ENCODE results near the gene HIVEP3.

HIVEP3 gene

DNA sequence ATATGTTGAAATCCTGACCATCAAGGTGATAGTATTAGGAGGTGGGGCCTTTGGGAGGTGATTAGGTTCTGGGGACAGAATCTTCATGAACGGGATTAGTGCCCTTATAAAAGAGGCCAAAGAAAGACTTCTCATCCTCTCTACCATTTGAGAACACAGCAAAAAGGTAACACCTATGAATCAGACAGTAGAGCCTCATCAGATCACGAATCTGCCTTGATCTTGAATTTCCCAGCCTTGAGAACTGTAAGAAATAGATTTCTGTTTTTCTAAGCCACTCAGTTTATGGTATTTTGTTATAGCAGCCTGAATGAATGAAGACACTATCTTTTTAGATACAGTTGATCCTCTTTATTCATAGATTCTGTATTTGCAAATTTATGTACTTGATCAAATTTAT is 227.3 kb downstream of the HIVEP3 start (continued):
- TF ChIP-seq, protein P1, sequence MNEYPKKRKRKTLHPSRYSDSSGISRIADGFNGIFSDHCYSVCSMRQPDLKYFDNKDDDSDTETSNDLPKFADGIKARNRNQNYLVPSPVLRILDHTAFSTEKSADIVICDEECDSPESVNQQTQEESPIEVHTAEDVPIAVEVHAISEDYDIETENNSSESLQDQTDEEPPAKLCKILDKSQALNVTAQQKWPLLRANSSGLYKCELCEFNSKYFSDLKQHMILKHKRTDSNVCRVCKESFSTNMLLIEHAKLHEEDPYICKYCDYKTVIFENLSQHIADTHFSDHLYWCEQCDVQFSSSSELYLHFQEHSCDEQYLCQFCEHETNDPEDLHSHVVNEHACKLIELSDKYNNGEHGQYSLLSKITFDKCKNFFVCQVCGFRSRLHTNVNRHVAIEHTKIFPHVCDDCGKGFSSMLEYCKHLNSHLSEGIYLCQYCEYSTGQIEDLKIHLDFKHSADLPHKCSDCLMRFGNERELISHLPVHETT (tag by site-specific recombination; IDR thresholded peaks at IDR 0.05), result no peak
- TF ChIP-seq ZFP37 (tag by site-specific recombination; IDR thresholded peaks at IDR 0.05), result no peak
- TF ChIP-seq, protein P2, sequence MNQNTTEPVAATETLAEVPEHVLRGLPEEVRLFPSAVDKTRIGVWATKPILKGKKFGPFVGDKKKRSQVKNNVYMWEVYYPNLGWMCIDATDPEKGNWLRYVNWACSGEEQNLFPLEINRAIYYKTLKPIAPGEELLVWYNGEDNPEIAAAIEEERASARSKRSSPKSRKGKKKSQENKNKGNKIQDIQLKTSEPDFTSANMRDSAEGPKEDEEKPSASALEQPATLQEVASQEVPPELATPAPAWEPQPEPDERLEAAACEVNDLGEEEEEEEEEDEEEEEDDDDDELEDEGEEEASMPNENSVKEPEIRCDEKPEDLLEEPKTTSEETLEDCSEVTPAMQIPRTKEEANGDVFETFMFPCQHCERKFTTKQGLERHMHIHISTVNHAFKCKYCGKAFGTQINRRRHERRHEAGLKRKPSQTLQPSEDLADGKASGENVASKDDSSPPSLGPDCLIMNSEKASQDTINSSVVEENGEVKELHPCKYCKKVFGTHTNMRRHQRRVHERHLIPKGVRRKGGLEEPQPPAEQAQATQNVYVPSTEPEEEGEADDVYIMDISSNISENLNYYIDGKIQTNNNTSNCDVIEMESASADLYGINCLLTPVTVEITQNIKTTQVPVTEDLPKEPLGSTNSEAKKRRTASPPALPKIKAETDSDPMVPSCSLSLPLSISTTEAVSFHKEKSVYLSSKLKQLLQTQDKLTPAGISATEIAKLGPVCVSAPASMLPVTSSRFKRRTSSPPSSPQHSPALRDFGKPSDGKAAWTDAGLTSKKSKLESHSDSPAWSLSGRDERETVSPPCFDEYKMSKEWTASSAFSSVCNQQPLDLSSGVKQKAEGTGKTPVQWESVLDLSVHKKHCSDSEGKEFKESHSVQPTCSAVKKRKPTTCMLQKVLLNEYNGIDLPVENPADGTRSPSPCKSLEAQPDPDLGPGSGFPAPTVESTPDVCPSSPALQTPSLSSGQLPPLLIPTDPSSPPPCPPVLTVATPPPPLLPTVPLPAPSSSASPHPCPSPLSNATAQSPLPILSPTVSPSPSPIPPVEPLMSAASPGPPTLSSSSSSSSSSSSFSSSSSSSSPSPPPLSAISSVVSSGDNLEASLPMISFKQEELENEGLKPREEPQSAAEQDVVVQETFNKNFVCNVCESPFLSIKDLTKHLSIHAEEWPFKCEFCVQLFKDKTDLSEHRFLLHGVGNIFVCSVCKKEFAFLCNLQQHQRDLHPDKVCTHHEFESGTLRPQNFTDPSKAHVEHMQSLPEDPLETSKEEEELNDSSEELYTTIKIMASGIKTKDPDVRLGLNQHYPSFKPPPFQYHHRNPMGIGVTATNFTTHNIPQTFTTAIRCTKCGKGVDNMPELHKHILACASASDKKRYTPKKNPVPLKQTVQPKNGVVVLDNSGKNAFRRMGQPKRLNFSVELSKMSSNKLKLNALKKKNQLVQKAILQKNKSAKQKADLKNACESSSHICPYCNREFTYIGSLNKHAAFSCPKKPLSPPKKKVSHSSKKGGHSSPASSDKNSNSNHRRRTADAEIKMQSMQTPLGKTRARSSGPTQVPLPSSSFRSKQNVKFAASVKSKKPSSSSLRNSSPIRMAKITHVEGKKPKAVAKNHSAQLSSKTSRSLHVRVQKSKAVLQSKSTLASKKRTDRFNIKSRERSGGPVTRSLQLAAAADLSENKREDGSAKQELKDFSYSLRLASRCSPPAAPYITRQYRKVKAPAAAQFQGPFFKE (tag by site-specific recombination; IDR thresholded peaks at IDR 0.05; ENCODE audit: borderline replicate concordance), result no peak

DNA sequence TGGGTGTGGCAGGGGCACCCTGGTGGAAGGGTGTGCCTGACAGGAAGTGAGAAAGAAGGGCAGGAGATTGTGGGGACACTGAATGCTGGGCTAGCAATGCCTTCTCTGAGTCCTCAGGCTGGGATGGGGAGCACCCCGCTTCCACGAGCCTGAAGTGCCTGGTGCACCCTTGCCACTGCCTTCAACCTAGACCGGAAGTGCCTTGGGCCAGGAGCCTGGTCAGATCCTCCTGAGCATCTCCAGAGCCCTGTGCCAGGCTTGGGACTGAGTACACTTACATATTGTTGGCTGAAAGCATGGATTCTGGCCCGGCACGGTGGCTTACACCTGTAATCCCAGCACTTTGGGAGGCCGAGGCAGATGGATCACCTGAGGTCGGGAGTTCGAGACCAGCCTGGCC is 228.4 kb downstream of the HIVEP3 start:
- ChIA-PET CTCF (no interaction called here), POLR2A (no interaction called here)
- H3K4me1 ChIP-seq (ENCODE audit: control insufficient read depth, insufficient read depth, low read length), result no peaks in the 10 kb centered on the region; the same call in 1 of the 2 replicates
- H3K27ac ChIP-seq (ENCODE audit: extremely low read depth, low read depth, low read length), result no peak overlapping the region
- TF ChIP-seq GLIS2 (tag by site-specific recombination; IDR thresholded peaks at IDR 0.05) (no peak), ZBTB1 (tag by site-specific recombination; IDR thresholded peaks at IDR 0.05) (no peak), YY1 (tag by site-specific recombination; IDR thresholded peaks at IDR 0.05) (no peak), SP2 (tag by site-specific recombination; IDR thresholded peaks at IDR 0.05) (no peak)
- H3K4me3 ChIP-seq (ENCODE audit: low read depth, low read length), result no peak overlapping the region
- H3K36me3 ChIP-seq (ENCODE audit: control insufficient read depth in 2 of 2, insufficient read depth in 1 of 2, low read length in 2 of 2), result no peaks in the 10 kb centered on the region
- no peaks in the 10 kb centered on the region for H3K9me3 ChIP-seq (ENCODE audit: control insufficient read depth, insufficient read depth, low read depth, low read length)

DNA sequence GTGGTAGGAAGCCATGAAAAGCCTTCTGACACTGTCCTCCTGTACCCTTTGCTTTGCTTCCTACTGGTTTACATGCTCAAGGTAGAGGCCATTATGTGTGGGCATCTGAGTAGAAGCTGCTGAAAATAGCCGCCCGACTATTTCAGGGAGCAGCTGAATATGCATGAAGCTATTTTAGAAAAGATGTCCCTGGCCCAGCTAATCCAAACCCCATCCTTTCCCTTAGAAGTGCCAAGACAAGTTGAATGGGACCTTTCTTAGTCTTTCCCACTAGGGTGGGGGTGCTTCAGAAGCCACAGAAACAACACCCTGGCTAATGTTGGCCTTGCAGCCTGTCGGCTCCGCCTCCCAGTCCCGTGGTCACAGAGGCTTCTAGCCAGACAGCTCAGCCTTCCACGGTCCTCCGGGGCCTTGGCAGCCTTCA is 229.2 kb downstream of the HIVEP3 start:
- ChIA-PET POLR2A (no interaction called here), CTCF (no interaction called here)
- H3K27ac ChIP-seq (ENCODE audit: extremely low read depth, low read depth, low read length), result no peak overlapping the region
- H3K4me1 ChIP-seq (ENCODE audit: control insufficient read depth, insufficient read depth, low read length), result no peaks in the 10 kb centered on the region
- no peaks in the 10 kb centered on the region for H3K36me3 ChIP-seq (ENCODE audit: control insufficient read depth in 2 of 2, insufficient read depth in 1 of 2, low read length in 2 of 2)
- TF ChIP-seq ZNF514 (tag by site-specific recombination; IDR thresholded peaks at IDR 0.05) (no peak), ZNF707 (tag by site-specific recombination; IDR thresholded peaks at IDR 0.05) (no peak), ZNF830 (tag by site-specific recombination; IDR thresholded peaks at IDR 0.05; ENCODE audit: low read depth) (no peak), OVOL3 (tag by site-specific recombination; IDR thresholded peaks at IDR 0.05) (no peak), ZNF292 (tag by site-specific recombination; IDR thresholded peaks at IDR 0.05; ENCODE audit: borderline replicate concordance, low read depth) (no peak), ZNF175 (tag by site-specific recombination; IDR thresholded peaks at IDR 0.05) (no peak), KLF17 (tag by site-specific recombination; IDR thresholded peaks at IDR 0.05) (no peak), ZNF324 (tag by site-specific recombination; IDR thresholded peaks at IDR 0.05) (no peak), ZBTB10 (tag by site-specific recombination; IDR thresholded peaks at IDR 0.05) (no peak), KLF10 (tag by site-specific recombination; IDR thresholded peaks at IDR 0.05) (no peak), ZBTB6 (tag by site-specific recombination; IDR thresholded peaks at IDR 0.05) (no peak)
- no peak overlapping the region for H3K4me3 ChIP-seq (ENCODE audit: low read depth, low read length)
- no peaks in the 10 kb centered on the region for H3K9me3 ChIP-seq (ENCODE audit: control insufficient read depth, insufficient read depth, low read depth, low read length)

All from HEK293 (cell line).